A673 (cell line): Measurements from ENCODE around the gene RPE. TPM values are rescaled to one million over a fixed set of nuclear protein-coding genes. Genes with fewer than 3 reads are reported as not detected.

ENCODE experiments used
- BruUV-seq: library from RNA; stranded (reverse); fragments of 400-500 nt; replicated peaks from 2 replicates; lab custom pipeline; 2021; lab: Mats Ljungman, UMichigan
- CTCF ChIA-PET: fragments of 300-600 bp; sonication (Branson Sonifier 250); formaldehyde crosslinking; loops from one replicate; lab custom pipeline; 2022; ENCODE audit warnings: antibody characterized with exemption; lab: Charles Lee
- POLR2A ChIA-PET: fragments of 300-600 bp; sonication (Branson Sonifier 250); formaldehyde crosslinking; loops from one replicate; lab custom pipeline; 2022; ENCODE audit warnings: antibody characterized with exemption; ENCODE audit not compliant: low non-redundant PET; lab: Charles Lee
- DNase-seq: peaks from one replicate; pipeline ENCODE4 v3.0.0-alpha.2; 2015; ENCODE audit warnings: low spot score
- H3K27ac ChIP-seq: fragments of 200-600 bp; sonication (generic); 2 replicates; pipeline ENCODE4 v1.5.1; 2016; ENCODE audit warnings: mixed run types, low read depth, mild to moderate bottlenecking, mixed read lengths, antibody characterized with exemption, low read length; ENCODE audit not compliant: poor library complexity, severe bottlenecking
- H3K27me3 ChIP-seq: fragments of 200-600 bp; sonication (generic); replicated peaks from 2 replicates; pipeline ENCODE4 v1.6.1; 2017; ENCODE audit warnings: mixed run types, low read depth, mild to moderate bottlenecking, mixed read lengths, antibody characterized with exemption, low read length; ENCODE audit not compliant: insufficient read depth, poor library complexity
- H3K36me3 ChIP-seq: fragments of 200-600 bp; sonication (generic); 2 replicates; pipeline ENCODE4 v1.6.1; 2016; ENCODE audit warnings: mixed run types, mild to moderate bottlenecking, mixed read lengths, antibody characterized with exemption, low read length; ENCODE audit not compliant: insufficient read depth, poor library complexity, severe bottlenecking
- H3K4me1 ChIP-seq: fragments of 200-600 bp; sonication (generic); 2 replicates; pipeline ENCODE4 v1.6.1; 2017; ENCODE audit warnings: mixed run types, mild to moderate bottlenecking, mixed read lengths, antibody characterized with exemption, low read length; ENCODE audit not compliant: insufficient read depth, poor library complexity, severe bottlenecking
- H3K4me3 ChIP-seq: fragments of 200-600 bp; sonication (generic); 2 replicates; pipeline ENCODE4 v1.5.1; 2016; ENCODE audit warnings: low read depth, mixed run types, mild to moderate bottlenecking, mixed read lengths, low read length; ENCODE audit not compliant: poor library complexity, severe bottlenecking
- H3K9me3 ChIP-seq: fragments of 200-600 bp; sonication (generic); 2 replicates; pipeline ENCODE4 v1.6.1; 2016; ENCODE audit warnings: mixed run types, low read depth, mild to moderate bottlenecking, mixed read lengths, antibody characterized with exemption, low read length; ENCODE audit not compliant: poor library complexity, severe bottlenecking
- CTCF ChIP-seq: fragments of 300-800, 200-600 bp; sonication (generic); conservative IDR thresholded peaks from 2 replicates; pipeline ENCODE4 v1.5.1; 2017; ENCODE audit warnings: low read depth, mild to moderate bottlenecking, antibody characterized with exemption, low read length, moderate library complexity, mixed read lengths
- EZH2 ChIP-seq: fragments of 200-600 bp; sonication (generic); IDR thresholded peaks from 2 replicates; pipeline ENCODE4 v1.6.1; 2017; ENCODE audit warnings: borderline replicate concordance, low read depth, mild to moderate bottlenecking, mixed read lengths, antibody characterized with exemption, low read length; ENCODE audit not compliant: poor library complexity, severe bottlenecking
- intact Hi-C: fragments of 100-400 bp; cut with micrococcal nuclease; formaldehyde crosslinking; loops from one replicate; pipeline ENCODE4 v1.10.0; 2022; ENCODE audit not compliant: unreplicated experiment
- total RNA-seq: library from RNA; stranded (reverse); gene quantifications from 2 replicates; pipeline ENCODE4 v1.2.3, GENCODE V29; 2021

The RPE gene
- total RNA-seq, 1 experiment from 2014 or later = 78.5 TPM

- no TSS peak for BruUV-seq
- H3K27me3 ChIP-seq = no peaks in the 10 kb centered on the region
- TF ChIP-seq EZH2 = no peak
- POLR2A ChIA-PET = no interaction called here
- H3K27ac ChIP-seq = no peak overlapping the region
- intact Hi-C loops = no loop called here
- H3K4me3 ChIP-seq = no peak overlapping the region
- CTCF ChIA-PET = no interaction called here
- no peaks in the 10 kb centered on the region for H3K4me1 ChIP-seq
- H3K9me3 ChIP-seq = no peaks in the 10 kb centered on the region
- H3K36me3 ChIP-seq = no peaks in the 10 kb centered on the region
- DNase-seq = no peak
These were observed 35.6 kb downstream of the RPE start for GRCh38 chr2:210038078-210038477.

GRCh38 chr2:210046851-210047500 lies 44.5 kb downstream of the RPE start:
- ChIA-PET POLR2A (no interaction called here), CTCF (no interaction called here)
- H3K27me3 ChIP-seq = no peaks in the 10 kb centered on the region
- no peaks in the 10 kb centered on the region for H3K9me3 ChIP-seq
- intact Hi-C loops = no loop called here
- no peaks in the 10 kb centered on the region for H3K4me1 ChIP-seq
- H3K36me3 ChIP-seq = no peaks in the 10 kb centered on the region
- H3K27ac ChIP-seq = no peak overlapping the region
- TF ChIP-seq EZH2 = no peak
- no peak for TF ChIP-seq CTCF
- H3K4me3 ChIP-seq = no peak overlapping the region
- DNase-seq = no peak
- no TSS peak for BruUV-seq

- ChIA-PET POLR2A (no interaction called here), CTCF (no interaction called here)
- BruUV-seq = no TSS peak
- Histone ChIP-seq H3K27me3 (no peaks in the 10 kb centered on the region), H3K36me3 (no peaks in the 10 kb centered on the region), H3K4me1 (no peaks in the 10 kb centered on the region), H3K4me3 (no peak overlapping the region), H3K9me3 (no peaks in the 10 kb centered on the region), H3K27ac (no peak overlapping the region)
- TF ChIP-seq CTCF = no peak
- TF ChIP-seq EZH2 = no peak
- intact Hi-C loops = no loop called here
- DNase-seq = no peak
These were observed 47.4 kb downstream of the RPE start for GRCh38 chr2:210049831-210050230.

- H3K27me3 ChIP-seq = no peaks in the 10 kb centered on the region
- CTCF ChIA-PET = no interaction called here
These were observed 48.4 kb downstream of the RPE start for GRCh38 chr2:210050885-210051284.

More at GRCh38 chr2:210050885-210051284, 48.4 kb downstream of the RPE start:
- TF ChIP-seq CTCF = no peak
- no peak for TF ChIP-seq EZH2
- POLR2A ChIA-PET = no interaction called here
- Histone ChIP-seq H3K36me3 (no peaks in the 10 kb centered on the region), H3K9me3 (no peaks in the 10 kb centered on the region), H3K4me3 (no peak overlapping the region), H3K4me1 (no peaks in the 10 kb centered on the region), H3K27ac (no peak overlapping the region)
- no peak for DNase-seq
- intact Hi-C loops = no loop called here
- no TSS peak for BruUV-seq
